ENCODE data around the gene OLR1.
"Not testable (repeated sequence)": the region's sequence is repeated elsewhere in the genome, so short reads cannot be mapped to it uniquely, and the experiment has no call there.

OLR1 gene
- 0 reads per million in 3 donors for total RNA-seq

- Histone ChIP-seq H3K36me3 (ENCODE audit: control insufficient read depth, insufficient read depth, low read length) (no peaks in the 10 kb centered on the region), H3K9me3 (ENCODE audit: control insufficient read depth, low read length) (no peaks in the 10 kb centered on the region), H3K27me3 (replicated peaks; ENCODE audit: control insufficient read depth, insufficient read depth, low read length, poor library complexity, severe bottlenecking) (no peaks in the 10 kb centered on the region), H3K4me1 (ENCODE audit: control insufficient read depth, insufficient read depth, low read length, poor library complexity, severe bottlenecking) (no peaks in the 10 kb centered on the region), H3K4me3 (ENCODE audit: insufficient read depth, low read depth, low read length, poor library complexity, severe bottlenecking) (no peak within 1 kb of the TSS), H3K27ac (ENCODE audit: insufficient read depth, low read length, poor library complexity, severe bottlenecking) (no peak within 1 kb of the TSS)
- no peak for DNase-seq
These were observed at the start of gene OLR1 for GRCh38 chr12:10171973-10172728. TSS of gene OLR1 (minus strand) at chr12:10172132. CDS start at chr12:10172077, 55 bp downstream.

GRCh38 chr12:10220398-10221077 is 48.6 kb upstream of the OLR1 start:
- no peak for DNase-seq
- Histone ChIP-seq H3K27me3 (replicated peaks; ENCODE audit: control insufficient read depth, insufficient read depth, low read length, poor library complexity, severe bottlenecking) (no peaks in the 10 kb centered on the region), H3K27ac (ENCODE audit: insufficient read depth, low read length, poor library complexity, severe bottlenecking) (no peak overlapping the region), H3K4me1 (ENCODE audit: control insufficient read depth, insufficient read depth, low read length, poor library complexity, severe bottlenecking) (no peaks in the 10 kb centered on the region), H3K36me3 (ENCODE audit: control insufficient read depth, insufficient read depth, low read length) (peaks cover 21% of the 10 kb centered on the region), H3K9me3 (ENCODE audit: control insufficient read depth, low read length) (no peaks in the 10 kb centered on the region), H3K4me3 (ENCODE audit: insufficient read depth, low read depth, low read length, poor library complexity, severe bottlenecking) (no peak overlapping the region)

GRCh38 chr12:10218021-10218420 is 46.1 kb upstream of the OLR1 start:
- Histone ChIP-seq H3K4me1 (ENCODE audit: control insufficient read depth, insufficient read depth, low read length, poor library complexity, severe bottlenecking) (peaks cover 13% of the 10 kb centered on the region), H3K27me3 (replicated peaks; ENCODE audit: control insufficient read depth, insufficient read depth, low read length, poor library complexity, severe bottlenecking) (no peaks in the 10 kb centered on the region), H3K27ac (ENCODE audit: insufficient read depth, low read length, poor library complexity, severe bottlenecking) (no peak overlapping the region), H3K36me3 (ENCODE audit: control insufficient read depth, insufficient read depth, low read length) (peaks cover 21% of the 10 kb centered on the region), H3K4me3 (ENCODE audit: insufficient read depth, low read depth, low read length, poor library complexity, severe bottlenecking) (no peak overlapping the region), H3K9me3 (ENCODE audit: control insufficient read depth, low read length) (no peaks in the 10 kb centered on the region)
- no peak for DNase-seq

GRCh38 chr12:10215946-10216345 is 44.0 kb upstream of the OLR1 start:
- H3K9me3 ChIP-seq (ENCODE audit: control insufficient read depth, low read length); H3K4me3 ChIP-seq (ENCODE audit: insufficient read depth, low read depth, low read length, poor library complexity, severe bottlenecking); H3K27ac ChIP-seq (ENCODE audit: insufficient read depth, low read length, poor library complexity, severe bottlenecking); H3K27me3 ChIP-seq (replicated peaks; ENCODE audit: control insufficient read depth, insufficient read depth, low read length, poor library complexity, severe bottlenecking); H3K36me3 ChIP-seq (ENCODE audit: control insufficient read depth, insufficient read depth, low read length): not testable (repeated sequence)
- peak in 2 of 3 donors; percentile 2 to 7 for DNase-seq
- peaks cover 17% of the 10 kb centered on the region for H3K4me1 ChIP-seq (ENCODE audit: control insufficient read depth, insufficient read depth, low read length, poor library complexity, severe bottlenecking)

- no peaks in the 10 kb centered on the region for H3K9me3 ChIP-seq (ENCODE audit: control insufficient read depth, low read length)
- H3K4me1 ChIP-seq (ENCODE audit: control insufficient read depth, insufficient read depth, low read length, poor library complexity, severe bottlenecking): peaks cover 17% of the 10 kb centered on the region
- H3K27ac ChIP-seq (ENCODE audit: insufficient read depth, low read length, poor library complexity, severe bottlenecking): no peak overlapping the region
- DNase-seq: no peak
- peaks cover 3% of the 10 kb centered on the region for H3K36me3 ChIP-seq (ENCODE audit: control insufficient read depth, insufficient read depth, low read length)
- H3K27me3 ChIP-seq (replicated peaks; ENCODE audit: control insufficient read depth, insufficient read depth, low read length, poor library complexity, severe bottlenecking): no peaks in the 10 kb centered on the region
- no peak overlapping the region for H3K4me3 ChIP-seq (ENCODE audit: insufficient read depth, low read depth, low read length, poor library complexity, severe bottlenecking)
These were observed 43.5 kb upstream of the OLR1 start for GRCh38 chr12:10215436-10215835.

GRCh38 chr12:10214895-10215267 is 42.9 kb upstream of the OLR1 start:
- Histone ChIP-seq H3K4me3 (ENCODE audit: insufficient read depth, low read depth, low read length, poor library complexity, severe bottlenecking) (no peak overlapping the region), H3K27ac (ENCODE audit: insufficient read depth, low read length, poor library complexity, severe bottlenecking) (no peak overlapping the region), H3K9me3 (ENCODE audit: control insufficient read depth, low read length) (no peaks in the 10 kb centered on the region), H3K36me3 (ENCODE audit: control insufficient read depth, insufficient read depth, low read length) (no peaks in the 10 kb centered on the region), H3K4me1 (ENCODE audit: control insufficient read depth, insufficient read depth, low read length, poor library complexity, severe bottlenecking) (peaks cover 17% of the 10 kb centered on the region), H3K27me3 (replicated peaks; ENCODE audit: control insufficient read depth, insufficient read depth, low read length, poor library complexity, severe bottlenecking) (no peaks in the 10 kb centered on the region)
- no peak for DNase-seq

GRCh38 chr12:10214136-10214894 is 42.4 kb upstream of the OLR1 start:
- no peaks in the 10 kb centered on the region for H3K36me3 ChIP-seq (ENCODE audit: control insufficient read depth, insufficient read depth, low read length)
- peak overlapping the region; percentile 81 for H3K4me3 ChIP-seq (ENCODE audit: insufficient read depth, low read depth, low read length, poor library complexity, severe bottlenecking)
- H3K9me3 ChIP-seq (ENCODE audit: control insufficient read depth, low read length): no peaks in the 10 kb centered on the region
- H3K27ac ChIP-seq (ENCODE audit: insufficient read depth, low read length, poor library complexity, severe bottlenecking): peak overlapping the region; percentile 88
- no peaks in the 10 kb centered on the region for H3K27me3 ChIP-seq (replicated peaks; ENCODE audit: control insufficient read depth, insufficient read depth, low read length, poor library complexity, severe bottlenecking)
- DNase-seq: no peak
- H3K4me1 ChIP-seq (ENCODE audit: control insufficient read depth, insufficient read depth, low read length, poor library complexity, severe bottlenecking): peaks cover 17% of the 10 kb centered on the region

GRCh38 chr12:10213168-10214135 is 41.5 kb upstream of the OLR1 start:
- Histone ChIP-seq H3K4me3 (ENCODE audit: insufficient read depth, low read depth, low read length, poor library complexity, severe bottlenecking) (peak overlapping the region; percentile 81), H3K9me3 (ENCODE audit: control insufficient read depth, low read length) (no peaks in the 10 kb centered on the region), H3K27ac (ENCODE audit: insufficient read depth, low read length, poor library complexity, severe bottlenecking) (peak overlapping the region; percentile 88), H3K36me3 (ENCODE audit: control insufficient read depth, insufficient read depth, low read length) (no peaks in the 10 kb centered on the region), H3K27me3 (replicated peaks; ENCODE audit: control insufficient read depth, insufficient read depth, low read length, poor library complexity, severe bottlenecking) (no peaks in the 10 kb centered on the region), H3K4me1 (ENCODE audit: control insufficient read depth, insufficient read depth, low read length, poor library complexity, severe bottlenecking) (peaks cover 17% of the 10 kb centered on the region)
- DNase-seq: peak; percentile 74 to 81 (median 79)

- Histone ChIP-seq H3K9me3 (ENCODE audit: control insufficient read depth, low read length) (no peaks in the 10 kb centered on the region), H3K4me3 (ENCODE audit: insufficient read depth, low read depth, low read length, poor library complexity, severe bottlenecking) (peak within 1 kb of the TSS; percentile 81), H3K27me3 (replicated peaks; ENCODE audit: control insufficient read depth, insufficient read depth, low read length, poor library complexity, severe bottlenecking) (no peaks in the 10 kb centered on the region), H3K27ac (ENCODE audit: insufficient read depth, low read length, poor library complexity, severe bottlenecking) (peak within 1 kb of the TSS; percentile 88), H3K4me1 (ENCODE audit: control insufficient read depth, insufficient read depth, low read length, poor library complexity, severe bottlenecking) (peaks cover 17% of the 10 kb centered on the region), H3K36me3 (ENCODE audit: control insufficient read depth, insufficient read depth, low read length) (no peaks in the 10 kb centered on the region)
- DNase-seq: peak; percentile 71 to 80 (median 73)
These were observed 40.8 kb upstream of the OLR1 start, which contains the start of gene GABARAPL1 for GRCh38 chr12:10212739-10213131. TSS of gene GABARAPL1 (plus strand) at chr12:10212877. CDS start at chr12:10213130, 253 bp downstream.

All from effector memory CD4-positive, alpha-beta T cell (primary cell).